Esophagus mucosa (tissue), 1 donor: Measurements from ENCODE around the gene TTC27. TPM values are rescaled to one million over a fixed set of nuclear protein-coding genes. Genes with fewer than 3 reads are reported as not detected.
"Not testable (repeated sequence)": the region's sequence is repeated elsewhere in the genome, so short reads cannot be mapped to it uniquely, and the experiment has no call there.

Source experiments
- ATAC-seq: fragments of 200-7000 bp; cut with Tn5 transposase; one replicate; pipeline ENCODE4 v1.9.1; 2020
- total RNA-seq: library from RNA; stranded (reverse); gene quantifications from one replicate; pipeline ENCODE4 v1.2.4, GENCODE V29; 2023
- donor health status: DM: yes; HTN: yes; CAD: no.

The TTC27 gene
- total RNA-seq, 1 donor from 2014 or later, result 16.5 TPM

DNA sequence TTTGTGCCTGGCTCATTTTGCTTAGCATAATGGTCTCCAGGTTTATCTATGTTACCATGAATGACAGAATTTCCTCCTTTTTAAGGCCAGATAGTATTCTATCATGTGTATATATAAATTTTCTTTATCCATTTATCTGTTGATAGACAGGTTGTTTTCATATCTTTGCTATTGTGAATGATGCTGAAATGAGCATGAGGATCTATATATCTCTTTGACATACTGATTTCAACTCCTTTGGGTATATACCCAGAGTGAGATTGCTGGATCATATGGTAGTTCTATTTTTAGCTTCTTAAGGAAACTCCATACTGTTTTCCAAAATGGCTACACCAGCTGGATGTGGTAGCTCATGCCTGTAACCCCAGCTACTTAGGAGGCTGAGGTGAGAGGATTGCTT is 232.5 kb downstream of the TTC27 start:
- ATAC-seq, result no peak

DNA sequence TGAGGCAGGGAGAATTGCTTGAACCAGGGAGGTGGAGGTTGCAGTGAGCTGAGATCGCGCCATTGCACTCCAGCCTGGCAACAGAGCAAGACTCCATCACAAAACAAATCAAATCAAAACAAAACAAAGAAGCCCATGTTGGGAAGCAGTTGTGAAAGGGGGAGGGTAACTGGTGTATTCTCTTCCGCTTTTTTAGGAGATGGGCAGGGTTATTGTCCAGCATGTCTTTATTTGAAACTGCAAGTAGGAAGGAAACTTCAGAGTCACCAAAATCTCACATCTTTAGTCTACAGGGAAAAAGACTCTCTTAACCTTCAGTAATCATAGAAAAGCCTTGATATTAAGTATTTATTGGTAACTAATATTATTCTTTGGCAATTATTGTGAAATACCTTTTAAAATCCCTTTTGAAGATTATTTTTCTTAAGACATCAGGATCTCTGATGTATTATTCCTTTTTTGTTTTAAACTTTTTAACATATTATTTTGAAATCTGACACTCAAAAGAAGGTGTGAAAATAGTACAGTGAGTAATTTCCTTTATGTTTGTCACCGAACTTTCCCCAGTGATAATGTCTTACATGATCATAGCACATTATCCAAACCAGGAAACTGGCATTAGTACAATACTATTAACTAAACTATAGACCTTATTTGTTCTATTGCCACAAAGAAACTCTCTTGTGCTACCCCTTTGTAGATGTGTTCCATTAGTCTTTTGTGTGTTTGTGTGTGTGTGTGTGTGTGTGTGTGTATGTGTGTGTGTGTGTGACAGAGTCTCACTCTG is 234.6 kb downstream of the TTC27 start:
- ATAC-seq, result no peak

- no peak for ATAC-seq
Measured at GRCh38 chr2:32863326-32863725, 235.5 kb downstream of the TTC27 start.

- no peak for ATAC-seq
Measured at GRCh38 chr2:32863803-32864202, 236.0 kb downstream of the TTC27 start.

DNA sequence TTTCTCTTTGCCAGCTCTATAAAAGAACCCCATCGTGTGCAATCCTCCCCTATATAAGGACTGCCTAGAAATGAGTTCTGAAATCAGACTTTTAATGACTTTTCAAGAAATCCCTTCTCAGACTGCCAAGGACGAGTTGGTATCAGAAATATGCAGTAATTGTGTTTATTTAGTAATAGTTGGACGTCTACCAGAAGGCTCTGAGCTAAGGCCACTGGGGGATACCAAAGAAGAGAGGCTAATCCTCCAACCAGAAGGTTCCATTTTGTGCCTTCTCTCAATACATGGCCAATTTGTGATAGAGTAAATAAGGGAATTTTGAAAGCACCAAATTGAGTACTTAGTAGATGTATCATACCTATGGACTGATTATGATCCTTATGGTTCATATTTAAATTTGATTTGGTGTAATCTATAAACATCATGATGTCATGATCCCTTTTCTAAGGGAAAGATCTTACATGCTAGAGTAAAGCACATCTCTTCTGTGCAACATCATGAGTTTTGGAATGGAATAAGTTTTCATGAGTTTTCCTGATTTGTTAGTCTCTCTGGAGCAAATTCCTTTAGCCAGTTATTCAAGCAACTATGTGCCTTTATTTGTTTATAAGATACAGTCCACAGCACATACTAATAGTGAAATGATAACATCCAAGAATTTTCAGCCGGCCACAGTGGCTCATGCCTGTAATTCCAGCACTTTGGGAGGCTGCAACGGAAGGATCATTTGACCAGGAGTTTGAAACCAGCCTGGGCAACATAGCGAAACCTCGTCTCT is 236.7 kb downstream of the TTC27 start:
- ATAC-seq, result no peak

DNA sequence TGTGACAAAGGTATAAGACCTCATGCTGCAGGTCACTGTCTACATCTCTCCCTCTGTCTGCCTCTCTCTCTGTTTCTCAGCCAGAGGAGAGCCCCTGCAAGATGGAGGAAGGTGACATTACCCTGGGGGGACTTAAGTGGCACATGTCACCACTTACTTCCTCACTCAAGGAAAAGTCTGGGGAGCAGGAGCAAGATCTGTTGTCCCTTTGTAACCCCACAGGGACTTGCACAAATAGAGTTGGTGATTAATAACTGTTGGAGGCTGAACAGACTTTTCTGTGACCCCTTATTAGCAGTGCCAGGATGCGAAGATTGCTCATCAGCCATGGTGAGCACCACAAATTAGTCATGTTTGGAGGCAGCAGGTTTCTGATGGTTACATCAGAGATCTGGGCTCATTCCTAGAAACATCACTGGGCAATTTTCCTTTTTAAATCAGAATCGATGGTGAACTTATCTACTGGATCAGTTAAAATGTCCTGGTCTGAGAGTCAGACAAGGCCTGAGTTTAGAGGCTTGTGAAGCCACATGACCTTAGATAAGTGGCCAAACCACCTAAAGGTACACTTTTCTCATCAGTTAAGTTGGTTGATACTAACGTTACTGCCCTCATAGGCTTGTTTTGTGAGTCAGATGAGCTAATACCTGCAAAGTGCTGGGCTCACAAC is 237.7 kb downstream of the TTC27 start:
- peak; percentile 62 for ATAC-seq

- not testable (repeated sequence) for ATAC-seq
Measured at GRCh38 chr2:32866462-32866861, 238.6 kb downstream of the TTC27 start.
